NK-92 treated with Interleukin-12 subunit alpha and Interleukin-12 subunit beta, amount 100 ng/mL, for 24 hours (cell line): ENCODE data around the gene TNFRSF1B.

Experiments used
- DNase-seq: peaks from one replicate; lab custom pipeline; 2025; lab: John Stamatoyannopoulos, UW

The TNFRSF1B gene

GRCh38 chr1:12166834-12167492 lies at the start of gene TNFRSF1B:
Gene TNFRSF1B, plus strand, starts transcription at chr1:12166991. Its CDS starts 101 bp downstream, at chr1:12167092.
- DNase-seq, result peak; percentile 67

- no peak for DNase-seq
Observed at GRCh38 chr1:12121212-12122003, 45.4 kb upstream of the TNFRSF1B start.

- no peak for DNase-seq
Observed at GRCh38 chr1:12123172-12123571, 43.6 kb upstream of the TNFRSF1B start.

GRCh38 chr1:12124693-12125421 lies 41.9 kb upstream of the TNFRSF1B start:
- peak; percentile 27 for DNase-seq

GRCh38 chr1:12125422-12126355 lies 41.1 kb upstream of the TNFRSF1B start:
- DNase-seq, result no peak

GRCh38 chr1:12126781-12127180 lies 40.0 kb upstream of the TNFRSF1B start:
- no peak for DNase-seq

- DNase-seq, result no peak
Observed at GRCh38 chr1:12127206-12127810, 39.5 kb upstream of the TNFRSF1B start.

GRCh38 chr1:12128120-12128519 lies 38.7 kb upstream of the TNFRSF1B start:
- DNase-seq, result no peak

GRCh38 chr1:12129624-12130023 lies 37.2 kb upstream of the TNFRSF1B start:
- no peak for DNase-seq

- no peak for DNase-seq
Observed at GRCh38 chr1:12130466-12131130, 36.2 kb upstream of the TNFRSF1B start.

- no peak for DNase-seq
Observed at GRCh38 chr1:12132078-12132477, 34.7 kb upstream of the TNFRSF1B start.

GRCh38 chr1:12134716-12135115 lies 32.1 kb upstream of the TNFRSF1B start:
- DNase-seq, result no peak

- no peak for DNase-seq
Observed at GRCh38 chr1:12135612-12136011, 31.2 kb upstream of the TNFRSF1B start.

- DNase-seq, result no peak
Observed at GRCh38 chr1:12136916-12137610, 29.7 kb upstream of the TNFRSF1B start.

- DNase-seq, result no peak
Observed at GRCh38 chr1:12138196-12139168, 28.3 kb upstream of the TNFRSF1B start.

- no peak for DNase-seq
Observed at GRCh38 chr1:12140016-12140415, 26.8 kb upstream of the TNFRSF1B start.

- no peak for DNase-seq
Observed at GRCh38 chr1:12140515-12141162, 26.2 kb upstream of the TNFRSF1B start.

GRCh38 chr1:12141163-12141850 lies 25.5 kb upstream of the TNFRSF1B start:
- DNase-seq, result no peak
